Raji (cell line): ENCODE measurements around the gene CXCL16.

ENCODE experiments used
- POLR2A ChIP-seq: IDR thresholded peaks from 2 replicates; pipeline ENCODE4 v1.6.1; 2011; ENCODE audit warnings: low read depth, low read length, control low read depth; ENCODE audit not compliant: insufficient read depth

Gene CXCL16

DNA sequence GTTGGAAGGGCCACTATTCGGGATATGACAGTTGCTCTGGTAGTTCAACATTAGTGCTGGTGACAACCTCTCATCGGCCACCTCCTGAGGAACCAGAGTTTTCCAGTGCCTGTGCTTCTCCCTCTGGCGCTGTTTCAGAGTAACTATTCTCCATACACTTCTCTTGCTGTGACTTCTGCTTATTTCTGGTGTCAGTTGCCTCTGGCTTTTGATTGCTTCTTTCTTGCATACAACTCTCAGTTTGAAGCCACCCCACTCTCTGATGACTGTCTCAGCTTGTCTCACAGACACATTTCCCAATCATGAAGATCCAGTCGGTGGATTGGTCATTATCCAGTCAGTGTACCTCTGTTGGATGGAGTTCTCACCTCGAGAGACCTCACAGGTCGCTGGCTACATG is 28.6 kb upstream of the CXCL16 start:
- no peak for TF ChIP-seq POLR2A

DNA sequence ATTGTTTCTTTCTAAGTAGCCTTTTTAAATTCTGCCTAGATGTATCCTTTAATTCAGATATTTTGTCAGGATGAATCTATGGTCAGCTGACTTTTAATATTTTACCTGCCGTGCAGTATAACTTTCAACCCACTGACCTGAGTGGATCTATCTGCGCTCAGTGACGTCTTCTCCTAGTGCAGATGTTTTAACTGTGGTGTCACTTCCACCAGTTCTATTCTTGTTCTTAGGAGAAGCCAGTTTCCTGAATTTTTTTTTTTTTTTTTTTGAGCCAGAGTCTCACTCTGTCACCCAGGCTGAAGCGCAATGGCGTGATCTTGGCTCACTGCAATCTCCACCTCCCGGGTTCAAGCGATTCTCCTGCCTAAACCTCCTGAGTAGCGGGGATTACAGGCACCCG is 27.0 kb upstream of the CXCL16 start:
- no peak for TF ChIP-seq POLR2A

DNA sequence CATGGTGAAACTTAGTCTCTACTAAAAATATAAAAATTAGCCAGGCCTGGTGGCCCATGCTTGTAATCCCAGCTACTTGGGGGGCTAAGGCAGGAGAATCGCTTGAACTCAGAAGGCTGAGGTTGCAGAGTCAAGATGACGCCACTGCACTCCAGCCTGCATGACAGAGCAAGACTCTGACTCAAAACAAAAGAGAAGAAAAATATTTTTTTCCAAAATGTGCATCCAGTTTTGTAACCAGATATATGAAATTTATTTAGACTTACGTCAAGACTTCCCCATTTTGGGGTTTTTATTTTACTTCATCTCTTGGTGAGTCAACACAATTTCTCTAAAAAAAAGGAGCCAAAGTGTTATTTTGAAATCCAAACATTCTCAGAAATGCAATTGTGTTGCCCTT is 26.5 kb upstream of the CXCL16 start:
- no peak for TF ChIP-seq POLR2A

DNA sequence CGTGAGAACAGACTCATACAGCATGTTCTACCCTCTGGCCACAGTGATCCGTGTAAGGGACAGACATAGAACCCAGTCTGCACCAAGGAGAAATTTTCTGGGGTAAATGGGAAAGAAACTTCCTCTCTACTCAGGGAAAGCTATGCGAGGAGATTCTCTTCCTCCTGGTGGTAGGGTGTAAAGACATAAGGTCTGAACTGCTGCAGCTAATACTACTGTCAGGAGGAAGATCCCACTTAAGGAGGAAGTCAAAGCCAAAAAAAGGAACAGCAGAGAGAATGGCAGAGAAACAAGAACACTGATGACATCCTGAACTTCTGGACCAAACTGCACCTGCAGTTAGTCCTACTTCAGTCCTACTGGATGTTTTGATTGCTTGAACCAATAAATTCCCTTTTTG is 24.9 kb upstream of the CXCL16 start:
- TF ChIP-seq POLR2A: no peak

DNA sequence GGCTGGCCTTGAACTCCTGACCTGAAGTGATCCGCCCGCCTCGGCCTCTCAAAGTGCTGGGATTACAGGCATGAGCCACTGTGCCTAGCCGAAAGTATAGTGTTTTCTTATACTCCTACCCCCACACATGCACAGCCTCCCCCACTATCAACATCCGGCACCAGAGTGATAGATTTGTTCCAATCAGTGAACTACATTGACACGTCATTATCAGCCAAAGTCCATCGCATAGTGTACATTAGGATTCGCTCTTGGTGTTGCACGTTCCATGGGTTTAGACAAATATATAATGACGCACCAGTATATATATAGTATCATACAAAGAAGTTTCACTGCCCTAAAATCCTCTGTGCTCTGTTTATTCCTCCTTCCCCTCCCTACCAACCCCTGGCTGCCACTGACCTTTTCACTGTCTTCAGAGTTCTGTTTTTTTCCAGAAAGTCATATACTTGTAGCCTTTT is 20.1 kb upstream of the CXCL16 start:
- TF ChIP-seq POLR2A: no peak

DNA sequence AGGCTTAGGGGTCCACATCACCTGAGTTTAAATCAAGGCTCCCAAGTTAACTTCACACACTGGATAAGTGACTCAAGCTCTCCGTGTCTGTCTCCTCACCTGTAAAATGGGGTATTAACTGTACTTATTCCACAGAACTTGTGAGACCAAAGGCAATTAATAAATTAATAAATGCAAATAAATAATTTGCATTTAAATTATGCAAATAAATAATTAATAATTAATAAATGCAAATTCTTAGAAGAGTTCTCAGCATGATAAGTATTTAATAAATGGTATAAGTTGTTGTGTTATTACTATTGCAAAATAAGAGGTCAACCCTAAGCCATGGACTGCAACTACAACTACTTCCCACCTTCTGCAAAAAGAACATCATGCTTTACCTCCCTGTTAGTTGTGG is 13.7 kb upstream of the CXCL16 start:
- no peak for TF ChIP-seq POLR2A

DNA sequence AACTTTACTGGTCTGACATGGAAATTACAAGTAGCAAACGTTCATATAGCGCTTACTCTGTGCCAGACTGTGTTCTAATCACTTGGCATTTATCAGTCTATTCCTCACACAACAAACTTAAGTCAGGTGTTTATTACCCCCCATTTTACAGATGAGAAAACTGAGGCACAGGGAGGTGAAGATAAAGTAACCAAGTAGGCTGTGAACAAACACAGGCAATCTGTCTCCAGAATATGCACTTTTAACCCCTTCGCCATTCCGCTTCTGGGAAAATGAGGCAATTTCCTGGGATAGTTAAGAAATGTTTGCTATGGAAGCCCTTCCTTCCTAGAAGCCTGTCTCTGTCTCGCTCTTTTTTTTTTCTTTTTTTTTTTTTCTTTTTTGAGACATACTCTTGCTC is 12.2 kb upstream of the CXCL16 start:
- no peak for TF ChIP-seq POLR2A

DNA sequence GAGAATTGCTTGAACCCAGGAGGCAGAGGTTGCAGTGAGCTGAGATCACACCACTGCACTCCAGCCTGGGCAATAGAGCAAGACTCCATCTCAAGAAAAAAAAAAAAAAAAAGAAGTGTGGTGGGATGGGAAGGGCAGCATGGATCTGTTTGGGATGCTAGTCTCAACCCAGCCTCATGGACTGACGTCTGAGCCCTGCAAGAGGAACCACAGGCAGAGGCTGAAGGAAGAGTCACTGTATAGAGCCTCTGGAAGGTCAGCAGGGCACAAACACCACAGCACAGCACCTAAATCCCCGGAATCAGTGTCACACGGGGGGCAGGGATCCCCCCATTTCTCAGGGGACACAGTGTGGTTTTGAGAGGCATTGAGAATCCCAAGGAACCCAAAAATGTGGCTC is 10.9 kb upstream of the CXCL16 start:
- TF ChIP-seq POLR2A: no peak

DNA sequence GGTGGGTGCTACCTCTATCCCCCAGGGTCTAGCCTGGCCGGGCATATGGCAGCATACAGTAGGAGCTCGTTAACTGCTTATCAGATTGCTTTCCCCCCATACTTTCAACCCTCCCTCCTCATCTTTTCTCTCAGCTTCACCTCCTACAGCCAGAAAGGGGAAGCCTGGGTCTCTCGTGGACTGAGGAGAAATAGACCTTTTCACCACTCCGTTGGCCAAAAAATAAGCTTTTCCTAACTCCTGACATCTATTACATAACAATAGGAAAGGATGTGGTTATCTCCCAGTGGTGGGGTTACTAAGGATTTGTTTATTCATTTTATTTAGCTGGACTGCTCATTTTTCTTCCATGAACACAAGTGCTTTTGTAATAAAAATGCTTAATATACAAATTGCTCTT is 9.0 kb upstream of the CXCL16 start:
- no peak for TF ChIP-seq POLR2A

DNA sequence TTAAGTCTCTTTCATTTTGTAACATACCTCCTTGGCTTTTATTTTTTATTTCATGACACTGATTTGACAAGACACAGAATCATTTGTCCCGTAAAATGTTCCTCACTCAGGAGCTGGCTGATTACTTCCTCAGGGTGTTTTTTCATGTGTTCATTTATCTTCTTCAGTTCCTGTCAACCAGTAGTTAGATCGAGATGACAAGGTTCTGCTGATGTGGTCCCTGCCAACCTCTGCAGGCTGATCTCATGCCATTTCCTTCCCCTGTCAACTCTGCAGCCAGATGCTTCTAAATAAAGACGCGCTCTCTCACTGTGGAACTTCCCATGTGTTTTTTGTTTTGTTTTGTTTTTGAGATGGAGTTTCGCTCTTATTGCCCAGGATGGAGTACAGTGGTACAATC is 8.1 kb upstream of the CXCL16 start:
- no peak for TF ChIP-seq POLR2A

DNA sequence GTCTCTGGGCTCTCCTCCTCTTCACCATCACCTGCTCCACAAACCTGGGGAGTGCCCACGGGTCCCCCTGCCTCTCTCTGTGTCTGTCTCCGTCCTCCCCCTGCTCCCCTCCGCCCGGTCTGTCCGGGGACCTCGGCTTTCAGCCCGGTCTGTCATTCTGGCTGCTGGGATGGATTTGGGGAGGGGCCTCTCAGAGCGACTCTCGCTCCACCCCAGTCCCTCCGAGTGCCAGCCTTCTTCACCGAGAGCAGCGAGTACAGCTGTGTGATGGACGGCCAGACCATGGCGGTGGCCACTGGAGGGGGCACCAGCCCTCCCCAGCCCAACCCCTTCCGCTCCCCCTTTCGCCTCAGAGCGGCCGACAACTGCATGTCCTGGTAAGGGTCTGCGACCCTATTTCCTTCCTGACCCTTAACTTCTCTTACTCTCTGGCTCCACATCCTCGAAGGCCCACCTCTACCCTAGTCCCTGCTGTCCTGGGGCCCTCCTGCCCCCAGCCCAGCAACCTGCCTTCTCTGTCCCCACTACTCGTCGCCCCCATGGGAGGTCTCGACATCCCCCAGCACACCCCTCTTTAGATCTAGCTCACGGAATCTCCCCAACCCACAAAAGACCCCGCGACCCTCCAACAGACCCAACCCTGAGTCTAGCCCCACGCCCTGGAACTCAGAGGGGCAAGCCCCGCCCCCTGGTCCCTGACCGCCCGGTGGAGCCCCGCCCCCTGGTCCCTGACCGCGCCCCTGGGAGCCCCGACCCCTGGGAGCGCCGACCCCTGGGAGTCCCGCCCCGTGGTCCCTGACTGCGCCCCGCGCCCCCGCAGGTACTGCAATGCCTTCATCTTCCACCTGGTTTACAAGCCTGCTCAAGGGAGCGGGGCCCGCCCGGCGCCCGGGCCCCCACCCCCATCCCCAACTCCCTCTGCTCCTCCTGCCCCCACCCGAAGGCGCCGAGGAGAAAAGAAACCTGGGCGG is 5.6 kb upstream of the CXCL16 start:
- no peak for TF ChIP-seq POLR2A

DNA sequence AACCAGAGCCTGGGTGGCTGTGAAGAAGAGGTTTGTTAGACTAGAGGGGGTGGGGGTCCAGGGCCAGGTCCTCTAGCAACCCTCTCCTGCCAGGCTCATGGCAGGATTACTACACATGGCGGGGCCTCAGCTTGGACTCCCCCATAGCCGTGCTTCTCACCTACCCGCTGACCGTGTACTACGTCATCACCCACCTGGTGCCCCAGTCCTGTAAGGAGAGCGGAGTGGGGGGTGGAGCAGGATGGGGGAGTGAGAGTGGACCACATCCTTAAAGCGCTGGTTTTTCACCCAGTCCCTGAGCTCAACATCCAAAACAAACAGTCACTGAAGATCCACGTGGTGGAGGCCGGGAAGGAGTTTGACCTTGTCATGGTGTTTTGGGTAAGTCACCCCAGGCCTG is 4.2 kb upstream of the CXCL16 start:
- TF ChIP-seq POLR2A: no peak

DNA sequence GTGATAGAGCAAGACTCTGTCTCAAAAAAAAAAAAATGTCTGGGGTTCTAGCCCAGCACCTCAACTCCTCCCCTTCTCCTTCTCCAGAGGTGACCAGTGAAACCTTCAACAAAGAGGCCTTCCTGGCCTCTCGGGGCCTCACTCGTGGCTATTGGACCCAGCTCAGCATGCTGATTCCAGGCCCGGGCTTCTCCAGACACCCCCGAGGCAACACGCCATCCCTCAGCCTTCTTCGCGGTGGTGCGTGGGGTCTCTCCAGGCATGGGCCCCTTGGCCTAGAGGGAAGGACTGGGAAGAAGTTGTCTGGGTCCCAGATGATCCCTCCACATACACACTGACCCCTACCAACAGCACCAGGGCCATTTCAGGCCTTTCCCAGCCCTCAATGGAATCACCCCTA is 3.5 kb upstream of the CXCL16 start:
- TF ChIP-seq POLR2A: no peak

DNA sequence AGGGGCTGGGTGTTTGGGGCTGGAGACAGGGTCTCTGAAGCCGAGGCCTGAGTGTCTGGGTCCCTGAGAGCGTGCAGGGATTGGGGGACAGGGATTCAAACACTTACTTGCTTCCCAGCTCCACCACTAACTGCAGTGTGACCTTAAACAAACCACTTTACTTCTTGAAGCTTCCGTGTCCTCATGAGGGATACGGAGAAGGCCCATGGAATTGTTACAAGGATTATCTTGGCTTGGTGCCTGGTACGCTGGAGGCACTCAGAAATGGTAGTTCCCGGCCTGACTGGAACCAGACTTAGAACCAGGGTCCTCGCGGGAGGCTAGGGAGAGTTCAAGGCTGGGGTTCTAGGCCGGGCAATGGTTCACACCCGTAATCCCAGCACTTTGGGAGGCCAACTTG is 2.9 kb upstream of the CXCL16 start:
- no peak for TF ChIP-seq POLR2A

DNA sequence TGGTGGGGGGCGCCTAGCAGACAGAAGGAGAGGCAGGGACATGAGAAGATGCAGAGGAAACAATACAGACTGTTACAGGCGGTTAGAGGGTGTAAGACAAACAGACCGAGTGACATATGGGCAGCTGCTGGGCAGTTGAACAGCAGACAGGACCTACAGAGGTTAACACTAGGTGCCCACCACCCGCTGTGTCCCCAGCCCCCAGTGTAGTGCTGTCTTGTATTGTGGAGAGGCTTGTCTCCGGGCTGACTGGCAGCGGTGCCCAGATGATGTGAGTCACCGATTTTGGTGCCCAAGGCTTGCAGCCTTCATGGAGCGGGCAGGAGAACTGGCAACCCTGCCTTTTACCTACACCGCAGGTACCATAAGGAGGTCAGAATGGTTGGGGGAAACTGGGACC is 2.4 kb upstream of the CXCL16 start:
- no peak for TF ChIP-seq POLR2A

DNA sequence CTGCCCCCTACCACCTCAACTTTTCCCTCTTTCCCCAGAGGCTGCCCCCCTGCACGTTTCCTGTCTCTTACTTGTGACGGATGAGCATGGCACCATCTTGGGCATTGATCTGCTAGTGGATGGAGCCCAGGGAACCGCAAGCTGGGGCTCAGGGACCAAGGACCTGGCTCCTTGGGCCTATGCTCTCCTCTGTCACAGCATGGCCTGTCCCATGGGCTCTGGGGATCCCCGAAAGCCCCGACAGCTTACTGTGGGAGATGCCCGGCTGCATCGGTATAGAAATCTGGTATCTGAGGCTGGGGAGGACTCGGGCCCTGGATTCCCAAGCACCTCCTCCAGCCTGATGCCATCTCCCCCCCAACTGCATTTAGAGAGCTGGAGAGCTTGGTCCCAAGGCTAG is 1.8 kb upstream of the CXCL16 start:
- no peak for TF ChIP-seq POLR2A

DNA sequence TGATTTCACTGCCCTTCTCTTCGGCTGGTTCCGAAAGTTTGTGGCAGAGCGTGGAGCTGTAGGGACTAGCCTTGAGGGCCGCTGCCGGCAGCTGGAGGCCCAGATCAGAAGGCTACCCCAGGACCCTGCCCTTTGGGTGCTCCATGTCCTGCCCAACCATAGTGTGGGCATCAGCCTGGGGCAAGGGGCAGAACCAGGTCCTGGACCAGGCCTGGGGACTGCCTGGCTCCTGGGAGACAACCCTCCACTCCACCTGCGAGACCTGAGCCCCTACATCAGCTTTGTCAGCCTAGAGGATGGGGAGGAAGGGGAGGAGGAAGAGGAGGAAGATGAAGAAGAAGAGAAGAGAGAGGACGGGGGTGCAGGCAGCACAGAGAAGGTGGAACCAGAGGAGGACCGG is 856 bp upstream of the CXCL16 start:
- no peak for TF ChIP-seq POLR2A
